Neutrophil (primary cell): ENCODE results near the gene CEMIP2.

Experiments
- H3K27ac ChIP-seq: fragments of 200-600 bp; sonication (generic); 2 replicates; pipeline ENCODE4 v1.5.1; 2016; ENCODE audit warnings: mild to moderate bottlenecking, moderate library complexity
- H3K27me3 ChIP-seq: fragments of 200-600 bp; sonication (generic); 2 replicates; pipeline ENCODE4 v1.6.0; 2016; ENCODE audit warnings: mild to moderate bottlenecking
- H3K36me3 ChIP-seq: fragments of 200-600 bp; sonication (generic); 2 replicates; pipeline ENCODE4 v1.5.1; 2017
- H3K4me1 ChIP-seq, 2 experiments: fragments of 200-600 bp in 1 of 2; sonication (generic) in 1 of 2; 1 replicate in 1 of 2; 2 replicates in 1 of 2; pipeline versions ENCODE4 v1.5.1 to v1.6.1; 2013 to 2016; ENCODE audit warnings: low read depth in 1 of 2, low read length in 1 of 2, mild to moderate bottlenecking in 1 of 2, moderate library complexity in 1 of 2; ENCODE audit not compliant: control insufficient read depth in 1 of 2, insufficient read depth in 1 of 2
- H3K4me3 ChIP-seq, 2 experiments: fragments of 200-600 bp in 1 of 2; sonication (generic) in 1 of 2; 1 replicate in 1 of 2; 2 replicates in 1 of 2; pipeline ENCODE4 v1.5.1; 2013 to 2016; ENCODE audit warnings: low read depth in 1 of 2, low read length in 1 of 2, mild to moderate bottlenecking in 1 of 2, moderate library complexity in 1 of 2
- H3K9me3 ChIP-seq: fragments of 200-600 bp; sonication (generic); 2 replicates; pipeline ENCODE4 v1.5.1; 2016
- CTCF ChIP-seq: fragments of 200-600 bp; sonication (generic); IDR thresholded peaks from 2 replicates; pipeline ENCODE4 v1.5.1; 2016; ENCODE audit warnings: antibody characterized with exemption

The CEMIP2 gene, protein sequence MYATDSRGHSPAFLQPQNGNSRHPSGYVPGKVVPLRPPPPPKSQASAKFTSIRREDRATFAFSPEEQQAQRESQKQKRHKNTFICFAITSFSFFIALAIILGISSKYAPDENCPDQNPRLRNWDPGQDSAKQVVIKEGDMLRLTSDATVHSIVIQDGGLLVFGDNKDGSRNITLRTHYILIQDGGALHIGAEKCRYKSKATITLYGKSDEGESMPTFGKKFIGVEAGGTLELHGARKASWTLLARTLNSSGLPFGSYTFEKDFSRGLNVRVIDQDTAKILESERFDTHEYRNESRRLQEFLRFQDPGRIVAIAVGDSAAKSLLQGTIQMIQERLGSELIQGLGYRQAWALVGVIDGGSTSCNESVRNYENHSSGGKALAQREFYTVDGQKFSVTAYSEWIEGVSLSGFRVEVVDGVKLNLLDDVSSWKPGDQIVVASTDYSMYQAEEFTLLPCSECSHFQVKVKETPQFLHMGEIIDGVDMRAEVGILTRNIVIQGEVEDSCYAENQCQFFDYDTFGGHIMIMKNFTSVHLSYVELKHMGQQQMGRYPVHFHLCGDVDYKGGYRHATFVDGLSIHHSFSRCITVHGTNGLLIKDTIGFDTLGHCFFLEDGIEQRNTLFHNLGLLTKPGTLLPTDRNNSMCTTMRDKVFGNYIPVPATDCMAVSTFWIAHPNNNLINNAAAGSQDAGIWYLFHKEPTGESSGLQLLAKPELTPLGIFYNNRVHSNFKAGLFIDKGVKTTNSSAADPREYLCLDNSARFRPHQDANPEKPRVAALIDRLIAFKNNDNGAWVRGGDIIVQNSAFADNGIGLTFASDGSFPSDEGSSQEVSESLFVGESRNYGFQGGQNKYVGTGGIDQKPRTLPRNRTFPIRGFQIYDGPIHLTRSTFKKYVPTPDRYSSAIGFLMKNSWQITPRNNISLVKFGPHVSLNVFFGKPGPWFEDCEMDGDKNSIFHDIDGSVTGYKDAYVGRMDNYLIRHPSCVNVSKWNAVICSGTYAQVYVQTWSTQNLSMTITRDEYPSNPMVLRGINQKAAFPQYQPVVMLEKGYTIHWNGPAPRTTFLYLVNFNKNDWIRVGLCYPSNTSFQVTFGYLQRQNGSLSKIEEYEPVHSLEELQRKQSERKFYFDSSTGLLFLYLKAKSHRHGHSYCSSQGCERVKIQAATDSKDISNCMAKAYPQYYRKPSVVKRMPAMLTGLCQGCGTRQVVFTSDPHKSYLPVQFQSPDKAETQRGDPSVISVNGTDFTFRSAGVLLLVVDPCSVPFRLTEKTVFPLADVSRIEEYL (N-terminal part only)

DNA sequence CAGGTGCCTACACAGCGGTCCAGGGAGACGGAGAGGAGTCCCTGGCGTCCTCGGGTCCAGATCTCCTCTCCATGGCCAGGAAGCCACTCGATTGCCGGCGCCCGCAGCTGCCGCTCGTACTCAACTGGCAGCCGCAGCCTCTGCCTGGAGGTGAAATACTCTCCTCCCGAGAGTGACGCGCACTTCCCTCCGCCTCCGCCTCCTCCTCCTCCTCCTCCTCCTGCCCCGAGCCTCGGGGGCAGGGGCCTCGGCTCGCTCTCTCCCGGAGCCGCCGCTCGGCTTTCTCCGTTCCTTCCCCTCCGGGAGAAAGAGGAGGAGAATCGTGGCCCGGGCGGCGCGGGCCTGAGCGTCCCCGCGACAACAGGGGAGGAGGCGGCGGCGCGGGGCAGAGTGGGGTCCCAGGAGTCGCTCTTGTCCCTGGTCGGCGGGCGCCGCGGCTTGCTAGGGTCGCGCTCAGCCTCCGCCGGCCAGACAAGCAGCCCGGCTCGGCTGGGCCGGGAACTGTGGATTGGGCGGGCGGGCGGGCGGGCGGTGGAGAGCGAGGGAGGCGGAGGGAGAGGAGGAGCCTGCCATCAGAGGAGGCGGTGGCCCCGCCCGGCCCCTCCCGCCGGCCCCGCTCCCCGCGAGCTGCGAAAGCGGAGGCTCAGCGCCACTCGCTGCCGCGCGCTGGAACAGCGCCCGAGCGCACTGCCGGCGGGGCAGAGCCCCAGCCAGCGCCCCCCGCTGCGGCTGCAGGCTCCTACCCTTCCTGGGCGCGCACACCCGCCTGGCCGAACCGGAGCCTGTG is at the start of gene CEMIP2:
Gene CEMIP2, minus strand, starts transcription at position 126 of the 787 bp plus-strand sequence. CDS start 18,140 bp downstream, outside the sequence.
- peaks cover 22% of the 10 kb centered on the region for H3K27me3 ChIP-seq
- H3K36me3 ChIP-seq: no peaks in the 10 kb centered on the region
- H3K9me3 ChIP-seq: no peaks in the 10 kb centered on the region
- H3K27ac ChIP-seq: peak within 1 kb of the TSS; percentile 95
- peak; percentile 90 for TF ChIP-seq CTCF
- H3K4me3 ChIP-seq: peak within 1 kb of the TSS; percentile 97
- H3K4me1 ChIP-seq: peaks cover 44 to 50% of the 10 kb centered on the region in 2 experiments

GRCh38 chr9:71816916-71817451 is 48.7 kb upstream of the CEMIP2 start:
- TF ChIP-seq CTCF: no peak
- H3K4me3 ChIP-seq: no peak overlapping the region
- H3K9me3 ChIP-seq: no peaks in the 10 kb centered on the region
- H3K36me3 ChIP-seq: no peaks in the 10 kb centered on the region
- H3K27ac ChIP-seq: no peak overlapping the region
- H3K27me3 ChIP-seq: no peaks in the 10 kb centered on the region
- H3K4me1 ChIP-seq: no peaks in the 10 kb centered on the region

GRCh38 chr9:71814815-71815214 is 46.5 kb upstream of the CEMIP2 start:
- no peaks in the 10 kb centered on the region for H3K36me3 ChIP-seq
- no peaks in the 10 kb centered on the region for H3K9me3 ChIP-seq
- TF ChIP-seq CTCF: no peak
- no peak overlapping the region for H3K27ac ChIP-seq
- H3K27me3 ChIP-seq: no peaks in the 10 kb centered on the region
- H3K4me1 ChIP-seq: no peaks in the 10 kb centered on the region
- H3K4me3 ChIP-seq: no peak overlapping the region

- Histone ChIP-seq H3K27ac (no peak overlapping the region), H3K4me3 (no peak overlapping the region), H3K27me3 (no peaks in the 10 kb centered on the region), H3K4me1 (no peaks in the 10 kb centered on the region), H3K36me3 (no peaks in the 10 kb centered on the region), H3K9me3 (no peaks in the 10 kb centered on the region)
- no peak for TF ChIP-seq CTCF
Measured at GRCh38 chr9:71814226-71814625, 45.9 kb upstream of the CEMIP2 start.
